NCI-H2227 treated with DMSO at 0.1 percent for 48 hours (cell line): ENCODE results near the gene EEF2KMT.
"Not testable (repeated sequence)": the region's sequence is repeated elsewhere in the genome, so short reads cannot be mapped to it uniquely, and the experiment has no call there.

Experiments used
- DNase-seq: peaks from one replicate; lab custom pipeline; 2025; lab: John Stamatoyannopoulos, UW

Gene EEF2KMT

DNA sequence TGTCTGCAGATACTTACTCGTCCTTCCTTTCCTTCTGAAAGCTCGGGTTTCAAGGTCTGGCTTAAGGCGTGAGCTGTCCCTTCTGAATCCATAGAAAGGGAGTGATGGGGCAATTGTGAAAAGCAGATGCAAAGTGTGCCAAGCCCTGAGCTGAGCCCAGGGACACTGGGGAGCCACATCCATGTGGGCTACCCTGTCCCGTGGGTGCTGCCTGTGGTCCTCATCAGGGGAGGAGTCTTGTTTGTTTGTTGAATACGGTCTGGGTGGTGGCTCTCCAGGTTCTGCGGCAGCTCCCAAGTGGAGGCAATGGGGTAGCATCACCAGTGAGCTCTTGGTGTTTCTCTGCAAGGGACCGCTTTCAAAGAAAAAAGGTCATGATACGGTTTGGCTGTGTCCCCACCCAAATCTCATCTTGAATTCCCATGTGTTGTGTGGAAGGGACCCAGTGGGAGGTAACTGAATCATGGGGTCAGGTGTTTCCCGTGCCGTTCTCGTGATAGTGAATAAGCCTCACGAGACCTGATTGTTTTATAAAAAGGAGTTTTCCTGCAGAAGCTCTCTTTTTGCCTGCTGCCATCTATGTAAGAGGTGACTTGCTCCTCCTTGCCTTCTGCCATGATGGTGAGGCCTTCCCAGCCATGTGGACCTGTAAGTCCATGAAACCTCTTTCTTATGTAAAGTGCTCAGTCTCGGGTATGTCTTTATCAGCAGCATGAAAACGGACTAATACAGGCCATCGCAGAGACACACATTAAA is 27.0 kb downstream of the EEF2KMT start:
- DNase-seq, result no peak

DNA sequence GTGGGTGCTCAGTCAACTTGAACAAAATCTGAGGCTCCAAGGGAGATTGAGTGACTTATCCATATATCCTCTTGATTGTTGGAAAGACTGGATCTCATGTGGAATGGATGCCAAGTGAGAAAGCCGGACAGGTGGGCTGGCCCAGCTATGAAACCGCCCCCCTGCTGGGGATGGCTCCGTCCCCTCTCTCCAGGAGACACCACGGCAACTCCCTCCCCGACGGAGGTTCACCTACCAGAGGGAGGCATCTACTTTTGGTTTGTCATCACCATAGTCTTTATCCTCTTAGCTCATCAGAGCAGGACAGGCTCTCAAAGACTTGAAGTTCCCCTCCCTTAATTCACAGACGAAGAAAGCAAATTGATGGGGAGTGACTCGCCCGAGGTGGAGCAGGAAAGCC is 27.7 kb downstream of the EEF2KMT start:
- no peak for DNase-seq

DNA sequence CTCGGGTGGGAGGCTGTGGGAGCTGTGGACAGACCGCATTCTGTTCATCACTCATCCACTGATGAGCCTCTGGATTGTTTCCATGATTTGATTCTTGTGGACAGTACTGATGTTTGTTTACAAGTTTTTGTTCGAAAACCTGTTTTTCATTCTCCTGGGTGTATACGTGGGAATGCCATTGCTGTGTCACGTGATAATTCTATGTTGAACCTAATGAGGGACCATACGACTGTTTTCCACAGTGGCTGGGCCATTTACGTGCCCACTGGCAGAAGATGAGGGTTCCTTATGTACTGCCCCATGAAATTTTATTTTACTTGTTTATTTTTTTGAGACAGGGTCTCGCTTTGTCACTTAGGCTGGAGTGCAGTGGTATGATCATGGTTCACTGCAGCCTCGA is 28.5 kb downstream of the EEF2KMT start:
- no peak for DNase-seq

DNA sequence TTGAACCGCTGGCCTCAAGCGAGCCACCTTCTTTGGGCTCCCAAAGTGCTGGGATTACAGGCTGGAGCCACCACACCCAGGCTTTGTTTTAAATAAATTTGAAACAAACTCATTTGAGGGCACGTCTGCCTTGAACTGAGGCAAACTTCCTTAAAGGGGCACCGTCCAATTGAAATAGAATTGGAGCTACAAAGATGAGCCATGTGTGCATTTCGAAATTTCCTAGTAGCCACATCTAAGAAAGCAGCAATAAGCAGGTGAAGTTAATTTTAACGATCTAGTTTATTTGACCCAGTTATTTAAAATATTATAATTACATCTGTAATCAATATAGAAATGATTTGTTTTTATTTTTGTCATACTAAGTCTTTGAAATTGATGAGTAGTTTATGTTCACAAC is 31.1 kb downstream of the EEF2KMT start:
- DNase-seq, result no peak

DNA sequence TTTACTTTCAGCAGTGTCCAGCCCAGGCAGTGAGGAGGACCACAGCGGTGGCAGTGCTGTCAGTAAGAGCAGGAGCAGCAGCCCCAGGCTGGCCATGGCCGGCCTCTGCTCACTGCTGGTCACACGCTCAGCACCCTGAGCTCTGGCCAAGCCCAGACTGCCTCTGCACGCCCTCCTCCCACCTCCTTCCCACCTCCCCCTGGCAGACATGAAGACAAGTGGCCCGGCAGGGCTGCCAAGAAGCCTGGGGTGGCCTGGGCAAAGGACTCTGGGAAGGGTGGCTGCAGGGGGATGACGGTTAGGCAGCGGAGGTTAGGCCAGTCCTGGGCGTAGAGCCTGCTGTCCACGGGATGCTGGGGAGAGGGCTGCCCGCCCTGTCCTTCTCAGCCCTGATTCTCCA is 31.8 kb downstream of the EEF2KMT start, which contains the start of gene C16orf89:
TSS of gene C16orf89 (minus strand) at position 144 of the 400 bp plus-strand sequence. CDS start at position 96, 48 bp downstream.
- no peak for DNase-seq

DNA sequence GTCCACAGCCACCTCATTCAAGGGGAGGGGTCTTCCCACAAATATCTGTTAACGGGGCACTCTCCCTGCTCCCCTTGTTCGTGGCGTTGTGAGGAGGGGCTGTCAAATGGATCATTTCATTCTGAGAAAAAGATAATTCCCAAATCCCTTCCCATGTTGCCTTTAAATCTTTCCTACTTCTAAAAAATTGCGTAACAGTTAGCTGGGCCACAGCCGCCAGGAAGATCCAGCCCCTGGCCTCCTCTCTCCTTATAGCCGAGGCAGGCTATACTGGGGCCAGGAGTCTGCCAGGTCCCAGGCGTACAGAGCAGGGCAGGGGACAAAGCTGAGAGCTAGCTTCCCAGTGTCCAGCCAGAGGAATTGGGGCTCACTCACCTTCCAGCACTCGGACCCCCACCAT is 32.3 kb downstream of the EEF2KMT start:
- no peak for DNase-seq

DNA sequence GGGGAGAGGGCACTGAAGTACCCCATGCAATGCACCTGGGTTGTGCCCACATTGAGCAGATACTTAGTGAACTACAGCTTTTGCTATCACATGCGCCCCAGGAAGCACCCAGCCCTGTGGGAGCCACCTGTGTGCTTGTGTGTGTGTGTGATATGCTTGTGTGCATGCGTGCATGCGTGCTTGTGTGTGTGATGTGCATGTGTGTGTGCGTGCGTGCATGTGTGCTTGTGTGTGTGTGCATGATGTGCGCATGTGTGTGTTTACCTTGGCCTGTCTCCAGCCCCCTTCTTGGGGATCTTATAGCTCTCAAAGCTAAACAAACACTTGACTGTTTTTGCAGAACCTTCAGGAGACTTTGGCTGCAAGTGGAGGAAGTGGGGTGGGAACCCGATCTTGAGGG is 32.7 kb downstream of the EEF2KMT start:
- DNase-seq, result no peak

DNA sequence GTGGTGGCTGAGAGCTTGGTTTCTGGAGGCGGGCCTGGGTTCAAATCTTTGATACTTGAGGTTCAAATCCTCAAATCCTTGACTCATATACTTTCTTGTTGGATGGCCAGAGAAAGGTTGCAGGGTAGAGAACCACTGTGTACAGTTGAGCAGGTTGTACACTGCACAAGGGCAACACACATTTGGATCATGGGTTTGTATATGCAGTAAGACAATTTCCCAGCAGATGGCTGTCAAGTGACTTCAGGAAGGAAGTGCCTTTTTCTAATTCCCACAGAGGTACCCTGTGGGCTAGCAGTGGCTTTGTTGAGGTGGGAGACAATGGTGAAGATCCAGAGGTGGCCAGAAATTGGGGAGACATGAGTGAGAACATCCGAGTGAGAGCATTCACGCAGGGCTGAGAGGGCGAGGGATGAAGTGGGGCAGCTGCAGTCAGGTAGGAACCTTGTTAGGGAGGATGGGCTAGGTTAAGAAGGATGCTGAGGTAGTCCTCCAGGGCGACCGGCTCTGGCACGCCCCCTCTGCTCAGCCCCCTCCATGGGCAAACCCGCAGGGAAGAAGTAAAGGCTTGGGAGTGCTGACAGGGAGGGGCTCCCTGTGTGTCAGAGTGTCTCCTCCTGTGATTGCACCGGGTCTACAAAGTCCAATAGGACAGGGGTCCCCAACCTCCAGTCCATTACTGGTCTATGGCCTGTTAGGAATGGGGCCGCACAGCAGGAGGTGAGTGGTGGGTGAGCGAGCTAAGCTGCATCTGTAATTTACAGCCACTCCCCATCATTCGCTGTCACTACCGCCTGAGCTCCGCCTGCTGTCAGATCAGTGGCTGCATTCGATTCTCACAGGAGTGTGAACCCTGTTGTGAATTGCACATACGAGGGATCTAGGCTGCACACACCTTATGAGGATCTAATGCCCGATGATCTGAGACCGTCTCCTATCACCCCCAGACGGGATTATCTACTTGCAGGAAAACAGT is 34.5 kb downstream of the EEF2KMT start:
- DNase-seq, result no peak

DNA sequence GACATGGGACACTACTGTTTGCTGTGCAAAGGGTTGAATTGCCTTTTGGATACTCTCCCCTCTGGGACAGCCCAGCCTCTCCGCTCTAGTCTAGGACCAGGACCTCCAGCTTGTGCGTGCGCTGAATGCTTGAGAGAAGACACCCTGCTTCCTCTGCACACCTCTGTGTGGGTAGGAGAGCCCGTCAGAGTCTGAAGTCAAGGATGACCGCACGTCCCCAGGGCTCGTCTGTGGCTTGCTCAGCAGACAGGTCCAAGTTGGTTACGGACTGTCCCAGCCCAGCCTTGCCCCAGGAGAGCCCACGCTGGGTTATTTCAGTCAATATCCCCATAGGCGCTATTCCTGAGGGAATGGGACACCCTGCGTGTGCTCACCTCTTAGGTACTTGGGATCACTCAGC is 35.5 kb downstream of the EEF2KMT start:
- DNase-seq, result no peak

DNA sequence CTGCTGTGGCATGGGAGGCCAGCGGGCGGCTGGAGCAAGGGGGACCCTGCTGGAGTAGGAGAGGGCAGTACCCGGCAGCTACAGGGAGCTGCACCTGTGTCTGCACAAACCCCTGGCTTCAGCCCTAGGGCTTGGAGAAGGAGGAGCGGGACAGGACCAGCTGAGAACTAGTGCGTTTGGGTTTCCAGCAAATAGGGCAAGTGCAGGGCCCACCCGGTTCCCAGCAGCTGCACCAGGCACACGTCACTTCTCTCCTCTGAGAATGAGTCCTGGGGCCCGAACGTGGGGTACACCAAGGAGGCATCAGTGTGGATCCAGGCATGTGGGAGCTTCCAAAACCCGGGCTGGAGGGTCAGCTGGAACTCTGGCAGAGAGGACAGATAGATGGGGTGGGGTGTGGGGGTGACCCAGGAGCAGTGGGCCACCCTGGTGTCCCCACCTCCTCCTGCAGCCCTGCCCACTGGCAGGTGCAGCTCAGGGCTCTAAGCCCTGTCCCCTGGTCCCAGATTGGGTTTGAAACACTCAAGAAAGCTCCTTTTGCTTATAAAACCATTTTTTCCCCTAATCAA is 37.4 kb downstream of the EEF2KMT start:
- DNase-seq, result no peak

DNA sequence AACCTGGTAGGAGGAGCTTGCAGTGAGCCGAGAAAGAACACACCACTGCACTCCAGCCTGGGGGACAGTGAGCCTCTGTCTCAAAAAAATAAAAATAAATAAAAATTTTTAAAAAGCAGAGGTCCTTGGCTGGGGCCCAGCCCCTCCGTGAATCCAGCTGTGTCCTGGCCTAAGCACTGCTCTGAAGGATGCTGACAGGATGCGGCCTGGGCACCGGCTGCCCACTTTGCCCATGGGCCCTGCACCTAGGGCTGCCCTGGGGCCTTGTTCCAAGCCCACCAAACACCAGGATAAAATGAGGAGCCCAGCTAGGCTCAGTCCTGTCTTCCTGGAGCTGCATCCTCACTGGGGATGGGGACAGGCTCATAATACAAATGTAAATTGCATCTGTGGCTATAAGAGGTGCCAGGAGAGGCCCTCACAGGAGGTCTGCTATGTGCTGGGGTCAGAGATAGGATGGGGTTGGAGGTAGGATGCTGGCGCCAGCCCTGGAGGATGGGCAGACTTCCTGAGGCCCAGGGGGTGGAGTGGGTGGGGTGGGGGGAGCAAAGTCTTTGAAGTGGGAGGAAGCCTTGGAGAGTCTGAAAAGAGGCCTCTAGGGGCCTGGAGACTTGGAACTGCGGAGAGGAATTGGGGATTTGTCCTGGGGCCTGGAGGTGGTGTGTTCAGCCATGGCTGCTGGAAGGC is 38.1 kb downstream of the EEF2KMT start:
- no peak for DNase-seq

DNA sequence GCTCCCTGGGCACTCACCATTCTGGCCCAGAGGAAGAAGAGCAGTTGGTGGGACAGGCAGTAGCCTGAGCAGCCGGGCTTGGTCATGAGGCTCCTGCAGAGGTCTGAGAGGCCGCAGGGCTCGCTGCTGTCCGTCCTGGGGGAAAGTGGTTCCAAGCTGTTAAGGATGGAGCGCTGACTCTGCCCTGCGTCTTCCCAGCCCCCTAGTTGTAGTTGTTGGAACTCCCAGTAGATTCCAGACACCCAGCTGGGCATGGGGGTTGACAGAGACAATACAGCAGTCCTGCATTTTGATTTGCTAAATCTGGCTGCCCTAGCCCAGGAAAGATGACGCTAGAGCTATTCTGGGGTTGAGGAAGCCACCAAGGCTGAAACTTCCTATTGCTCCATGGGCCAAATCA is 39.1 kb downstream of the EEF2KMT start:
- DNase-seq, result no peak

DNA sequence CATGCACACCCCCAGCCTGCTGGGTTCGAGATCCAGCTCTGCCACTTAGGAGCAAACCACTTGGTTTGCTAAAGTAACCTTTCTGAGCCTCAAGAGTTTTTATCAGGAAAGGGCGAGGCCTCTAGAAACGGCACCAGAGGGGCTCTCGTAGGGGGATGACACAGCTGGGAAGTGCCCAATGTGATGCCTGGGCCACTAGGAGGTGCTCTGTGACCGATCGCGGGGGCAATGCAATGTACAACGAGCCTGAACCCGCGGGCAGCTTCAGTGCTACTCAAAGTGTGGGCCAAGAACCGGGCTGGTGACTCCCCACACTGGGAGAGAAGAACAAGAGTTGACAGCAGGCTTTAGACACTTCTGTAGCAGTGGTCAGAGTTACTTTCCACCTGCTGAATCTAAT is 41.2 kb downstream of the EEF2KMT start:
- no peak for DNase-seq

DNA sequence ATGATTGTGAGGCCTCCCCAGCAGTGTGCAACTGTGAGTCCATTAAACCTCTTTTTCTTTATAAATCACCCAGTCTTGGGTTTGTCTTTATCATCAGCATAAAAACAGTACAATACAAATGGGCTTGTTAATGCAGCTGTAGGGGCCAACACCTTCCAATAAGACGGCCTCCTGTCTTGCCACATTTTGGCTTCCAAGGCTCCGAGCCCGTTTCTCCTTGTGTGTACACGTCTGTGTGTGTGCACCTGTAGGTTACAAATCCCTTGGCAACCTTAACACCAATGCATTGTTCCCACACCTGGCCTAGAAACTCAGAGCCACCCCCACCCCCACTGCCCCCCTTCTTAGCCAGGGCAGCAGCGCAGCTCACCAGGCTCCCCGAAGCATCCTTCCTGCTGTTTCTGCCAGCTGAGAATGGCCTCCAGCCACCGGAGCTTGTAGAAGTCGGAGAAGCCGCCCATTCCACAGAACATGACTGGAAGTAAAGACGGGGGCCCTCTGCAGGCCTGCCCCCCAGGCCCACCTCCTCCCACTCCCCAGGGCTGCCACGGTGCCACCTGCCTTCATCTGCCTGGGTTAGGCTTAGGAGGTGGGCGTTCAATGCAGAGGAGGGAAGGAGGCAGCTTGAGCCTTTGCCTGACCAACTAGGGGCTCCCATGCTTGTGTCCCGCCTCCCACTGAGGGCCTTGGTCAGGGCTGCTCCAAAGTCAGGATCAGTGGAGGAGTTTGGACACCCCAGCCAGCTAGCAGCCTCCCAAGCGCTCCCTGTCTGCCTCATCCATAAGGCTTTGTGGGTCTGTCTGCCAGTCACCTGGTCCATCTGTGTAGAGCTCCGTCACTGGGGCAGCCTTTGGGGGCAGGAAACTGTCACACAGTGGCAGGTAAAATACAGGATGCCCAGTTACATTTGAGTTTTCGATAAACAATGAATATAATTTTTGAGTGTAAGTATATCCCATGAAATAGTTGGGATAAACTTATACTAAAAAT is 42.4 kb downstream of the EEF2KMT start:
- DNase-seq, result no peak

DNA sequence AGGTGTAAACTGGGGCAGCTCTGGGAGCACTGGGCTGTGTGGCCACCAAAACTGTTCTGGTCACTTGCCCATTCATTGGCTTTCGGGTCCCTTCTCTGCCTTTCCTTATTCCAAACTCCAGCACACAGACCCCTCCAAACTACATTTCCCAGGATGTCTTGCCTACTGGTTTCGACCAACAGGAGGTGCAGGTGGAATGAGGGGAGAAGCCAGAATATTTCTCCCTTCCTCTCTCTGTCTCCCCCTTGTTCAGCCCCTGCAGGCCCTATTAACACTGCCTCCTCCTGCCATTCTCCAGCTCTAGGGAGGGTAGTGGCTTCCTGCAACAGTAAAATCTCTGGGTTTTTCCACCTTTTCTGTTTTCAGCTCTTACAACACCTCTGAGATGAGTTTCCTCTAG is 50.7 kb downstream of the EEF2KMT start:
- no peak for DNase-seq

DNA sequence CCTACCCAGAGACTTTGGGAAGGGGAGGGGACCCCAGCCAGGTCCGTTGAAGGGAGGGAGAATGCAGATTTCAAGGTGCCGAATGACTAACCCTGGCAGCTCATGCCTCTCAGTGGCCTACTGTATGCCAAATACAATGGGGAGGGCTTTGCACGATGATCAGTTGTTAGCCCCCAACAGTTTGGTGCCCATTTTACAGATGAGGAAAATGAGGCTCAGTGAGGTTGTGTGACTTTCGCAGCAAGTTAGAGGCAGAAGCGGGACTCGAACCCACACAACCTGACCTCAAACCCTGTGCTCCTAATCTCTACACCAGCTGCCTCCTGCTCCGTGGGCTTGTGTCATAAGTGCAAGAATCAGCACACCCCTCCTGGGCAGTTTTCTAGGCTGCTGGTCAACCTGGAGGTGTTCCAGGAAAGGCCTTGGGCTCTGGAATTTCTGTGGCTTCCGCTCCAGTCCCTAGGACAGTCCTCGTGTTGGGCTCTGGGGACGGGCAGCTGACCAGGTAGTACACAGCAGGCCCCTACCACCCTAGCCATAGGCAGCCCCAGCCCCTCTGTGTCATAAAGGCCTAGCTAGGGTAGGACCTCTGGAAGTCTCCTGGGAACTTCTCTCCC is 52.0 kb downstream of the EEF2KMT start:
- no peak for DNase-seq

DNA sequence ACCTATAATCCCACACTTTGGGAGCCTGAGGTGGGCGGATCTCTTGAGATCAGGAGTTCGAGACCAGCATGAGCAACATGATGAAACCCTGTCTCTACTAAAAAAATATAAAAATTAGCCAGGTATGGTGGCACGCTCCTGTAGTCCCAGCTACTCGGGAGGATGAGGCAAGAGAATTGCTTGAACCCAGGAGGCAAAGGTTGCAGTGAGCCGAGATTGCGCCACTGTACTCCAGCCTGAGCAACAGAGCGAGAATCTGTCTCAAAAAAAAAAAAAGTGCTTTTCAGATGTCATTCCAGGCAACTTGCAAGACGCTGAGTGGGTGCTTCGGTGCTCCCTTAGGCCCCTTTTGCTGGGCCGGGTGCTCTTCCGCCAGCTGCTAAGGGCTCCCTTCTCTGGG is 53.0 kb downstream of the EEF2KMT start:
- not testable (repeated sequence) for DNase-seq

DNA sequence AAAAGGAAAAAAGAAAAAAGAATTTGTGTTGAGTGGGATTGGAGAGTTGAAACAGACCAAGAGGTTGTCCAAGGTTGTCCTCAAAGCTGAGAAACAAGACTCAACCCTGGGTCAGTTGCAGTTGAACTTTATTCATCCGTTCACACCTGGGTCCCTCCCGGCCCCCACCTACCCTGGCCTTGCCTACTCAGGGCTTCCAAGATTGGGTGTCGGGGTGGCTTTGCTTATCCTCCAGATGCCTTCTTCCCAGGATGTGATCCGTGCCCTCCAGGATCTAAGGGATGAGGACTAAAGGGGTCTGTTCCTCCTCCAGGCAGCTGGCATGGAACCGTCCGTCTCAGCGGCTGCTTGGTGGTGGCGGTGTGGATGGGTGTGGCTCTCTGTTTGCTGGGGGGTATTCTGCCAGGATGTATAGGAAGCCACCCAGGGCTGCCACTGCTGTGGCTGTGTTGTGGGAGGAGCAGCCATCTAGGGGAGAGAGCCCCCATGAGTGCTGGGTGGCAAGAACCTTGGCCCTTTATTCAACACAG is 53.5 kb downstream of the EEF2KMT start:
- DNase-seq, result no peak

DNA sequence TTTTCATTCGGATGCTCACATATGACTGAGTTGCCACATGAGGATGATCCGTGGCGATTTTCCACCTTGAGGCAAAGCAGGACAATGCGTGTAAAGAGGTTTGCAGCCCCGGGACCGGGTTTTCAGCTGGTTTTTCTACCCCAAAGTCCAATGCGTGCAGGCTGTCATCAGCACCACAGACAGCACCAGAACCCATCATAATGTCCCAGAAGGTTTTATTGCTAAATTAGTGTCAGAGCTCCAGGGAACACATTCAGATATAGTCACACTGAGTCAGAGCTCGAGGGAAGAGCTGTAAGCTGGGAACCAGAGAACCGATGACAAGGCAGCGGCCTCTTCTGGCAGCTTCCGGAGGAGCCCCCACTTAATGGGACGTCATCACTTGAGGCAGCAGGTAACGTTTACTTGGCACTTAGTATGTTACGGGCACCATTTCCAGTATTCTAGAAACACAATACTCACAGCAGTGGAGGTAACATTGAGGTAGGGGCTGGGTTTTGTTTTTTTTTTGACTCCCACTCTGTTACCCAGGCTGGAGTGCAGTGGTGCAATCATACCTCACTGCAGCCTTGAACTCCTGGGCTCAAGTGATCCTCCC is 54.9 kb downstream of the EEF2KMT start:
- DNase-seq, result no peak
